ENCODE results near the gene RTP1. TPM values are rescaled to one million over a fixed set of nuclear protein-coding genes. Genes with fewer than 3 reads are reported as not detected.
"Not testable (repeated sequence)": the region's sequence is repeated elsewhere in the genome, so short reads cannot be mapped to it uniquely, and the experiment has no call there.

Gene RTP1
- total RNA-seq, 2 donors from 2014 or later = not detected

DNA sequence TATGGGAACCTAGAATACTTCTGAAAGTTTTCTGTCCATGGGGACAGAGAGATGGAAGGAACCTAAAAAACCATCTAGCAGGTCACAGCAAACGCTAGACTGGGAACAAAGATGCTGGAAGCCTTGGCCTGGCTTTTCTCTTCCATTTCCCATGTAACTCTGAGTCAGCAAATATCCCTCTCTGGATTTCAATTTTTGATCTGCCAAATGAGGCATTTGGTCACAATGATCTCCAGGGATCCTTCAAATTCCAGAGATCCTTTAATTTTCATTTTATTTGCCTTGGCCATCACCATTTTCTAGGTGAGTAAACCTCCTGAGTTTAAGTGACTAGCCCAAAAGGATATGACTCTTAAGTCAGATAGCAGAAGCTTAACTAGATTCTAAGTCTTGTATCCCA is 39.7 kb downstream of the RTP1 start:
- H3K4me3 ChIP-seq = no peak overlapping the region
- no peak for DNase-seq
- intact Hi-C loops (cut with DNase I) = no loop called here
- H3K27ac ChIP-seq = no peak overlapping the region
- no peaks in the 10 kb centered on the region for H3K9me3 ChIP-seq
- no peaks in the 10 kb centered on the region for H3K27me3 ChIP-seq
- TF ChIP-seq POLR2A (IDR thresholded peaks at IDR 0.05) = no peak
- TF ChIP-seq, protein P1, sequence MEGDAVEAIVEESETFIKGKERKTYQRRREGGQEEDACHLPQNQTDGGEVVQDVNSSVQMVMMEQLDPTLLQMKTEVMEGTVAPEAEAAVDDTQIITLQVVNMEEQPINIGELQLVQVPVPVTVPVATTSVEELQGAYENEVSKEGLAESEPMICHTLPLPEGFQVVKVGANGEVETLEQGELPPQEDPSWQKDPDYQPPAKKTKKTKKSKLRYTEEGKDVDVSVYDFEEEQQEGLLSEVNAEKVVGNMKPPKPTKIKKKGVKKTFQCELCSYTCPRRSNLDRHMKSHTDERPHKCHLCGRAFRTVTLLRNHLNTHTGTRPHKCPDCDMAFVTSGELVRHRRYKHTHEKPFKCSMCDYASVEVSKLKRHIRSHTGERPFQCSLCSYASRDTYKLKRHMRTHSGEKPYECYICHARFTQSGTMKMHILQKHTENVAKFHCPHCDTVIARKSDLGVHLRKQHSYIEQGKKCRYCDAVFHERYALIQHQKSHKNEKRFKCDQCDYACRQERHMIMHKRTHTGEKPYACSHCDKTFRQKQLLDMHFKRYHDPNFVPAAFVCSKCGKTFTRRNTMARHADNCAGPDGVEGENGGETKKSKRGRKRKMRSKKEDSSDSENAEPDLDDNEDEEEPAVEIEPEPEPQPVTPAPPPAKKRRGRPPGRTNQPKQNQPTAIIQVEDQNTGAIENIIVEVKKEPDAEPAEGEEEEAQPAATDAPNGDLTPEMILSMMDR (IDR thresholded peaks at IDR 0.05) = no peak
- no peaks in the 10 kb centered on the region for H3K36me3 ChIP-seq (replicated peaks in 1 of 2; ENCODE audit: insufficient read depth in 1 of 2, low read depth in 2 of 2)
- WGBS, 2 donors = 80 to 88% methylated on average over 1 of the region's 1 CpG
- H3K4me1 ChIP-seq = no peaks in the 10 kb centered on the region
- ATAC-seq = no peak

DNA sequence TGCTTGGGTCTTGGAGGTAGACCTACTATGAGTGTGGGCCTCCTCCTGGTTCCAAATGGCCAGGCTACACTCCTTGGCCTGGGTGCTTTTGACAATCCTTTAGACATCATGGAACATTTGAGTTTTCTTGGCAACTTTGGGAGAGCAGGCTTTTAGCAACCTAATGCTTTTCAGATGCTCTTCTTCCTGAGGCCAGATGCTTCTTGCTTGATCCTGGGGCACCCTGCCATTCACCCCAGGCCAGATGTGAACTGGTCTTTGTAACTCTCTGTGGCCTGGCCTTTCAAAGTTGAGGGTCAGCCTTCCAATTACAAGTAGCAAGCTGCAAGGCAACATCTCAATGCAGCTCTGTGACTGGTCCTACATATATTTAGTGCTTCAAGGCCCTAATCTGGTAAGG is 40.5 kb downstream of the RTP1 start:
- H3K27ac ChIP-seq = no peak overlapping the region
- no peaks in the 10 kb centered on the region for H3K36me3 ChIP-seq (replicated peaks in 1 of 2; ENCODE audit: insufficient read depth in 1 of 2, low read depth in 2 of 2)
- no peaks in the 10 kb centered on the region for H3K27me3 ChIP-seq
- ATAC-seq (no peak), DNase-seq (no peak)
- H3K4me1 ChIP-seq = no peaks in the 10 kb centered on the region
- intact Hi-C loops (cut with DNase I) = no loop called here
- TF ChIP-seq POLR2A (IDR thresholded peaks at IDR 0.05) = no peak
- TF ChIP-seq, protein P1 (IDR thresholded peaks at IDR 0.05) = no peak
- no peak overlapping the region for H3K4me3 ChIP-seq
- H3K9me3 ChIP-seq = no peaks in the 10 kb centered on the region

DNA sequence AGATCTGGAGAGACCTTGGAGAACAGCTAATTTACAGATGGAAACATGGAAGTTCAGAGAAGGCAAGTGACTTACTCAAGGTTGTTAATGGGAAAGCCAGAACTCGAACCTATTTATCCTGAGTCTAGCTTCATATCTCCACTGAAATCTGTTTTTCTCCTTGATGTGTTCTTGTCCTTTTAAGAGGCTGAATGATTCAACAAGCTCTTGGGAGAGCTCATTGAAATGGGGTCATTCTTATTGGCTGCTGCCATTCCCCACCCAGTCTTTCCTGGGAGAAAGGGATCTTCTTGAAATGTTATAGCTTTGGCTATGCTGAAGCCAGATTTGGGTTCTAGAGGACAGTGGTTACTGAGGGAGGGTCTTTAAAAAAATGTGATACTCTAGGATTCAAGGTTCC is 41.0 kb downstream of the RTP1 start:
- WGBS, 2 donors = 36 to 61% methylated on average over 1 of the region's 1 CpG
- H3K27ac ChIP-seq = no peak overlapping the region

DNA sequence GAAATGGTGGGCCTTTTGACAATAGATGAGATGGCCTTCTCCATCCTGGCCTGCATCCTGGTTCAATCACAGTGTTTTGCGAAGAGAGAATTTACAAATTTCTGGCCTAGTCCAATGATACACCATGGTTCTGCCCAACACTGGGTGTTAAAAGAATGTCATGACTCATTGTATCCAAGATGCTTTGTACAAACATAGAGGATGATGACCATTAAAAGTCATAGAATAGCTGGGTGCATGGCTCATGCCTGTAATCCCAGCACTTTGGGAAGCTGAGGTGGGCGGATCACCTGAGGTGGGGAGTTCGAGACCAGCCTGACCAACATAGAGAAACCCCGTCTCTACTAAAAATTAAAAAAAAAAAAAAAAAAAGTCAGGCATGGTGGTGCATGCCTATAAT is 41.5 kb downstream of the RTP1 start:
- H3K4me1 ChIP-seq; H3K27ac ChIP-seq; H3K4me3 ChIP-seq; ATAC-seq; DNase-seq; H3K9me3 ChIP-seq; H3K36me3 ChIP-seq (replicated peaks in 1 of 2; ENCODE audit: insufficient read depth in 1 of 2, low read depth in 2 of 2); H3K27me3 ChIP-seq; intact Hi-C loops (cut with DNase I): not testable (repeated sequence)
- 90 to 96% methylated on average over 4 of the region's 4 CpGs for WGBS, 2 donors

More for the DNA sequence above, 41.0 kb downstream of the RTP1 start:
- TF ChIP-seq, protein P1 (IDR thresholded peaks at IDR 0.05) = no peak
- no peak for TF ChIP-seq POLR2A (IDR thresholded peaks at IDR 0.05)
- Histone ChIP-seq H3K4me3 (no peak overlapping the region), H3K36me3 (replicated peaks in 1 of 2; ENCODE audit: insufficient read depth in 1 of 2, low read depth in 2 of 2) (no peaks in the 10 kb centered on the region), H3K9me3 (no peaks in the 10 kb centered on the region), H3K4me1 (no peaks in the 10 kb centered on the region), H3K27me3 (no peaks in the 10 kb centered on the region)
- DNase-seq (no peak), ATAC-seq (no peak)
- intact Hi-C loops (cut with DNase I) = no loop called here

DNA sequence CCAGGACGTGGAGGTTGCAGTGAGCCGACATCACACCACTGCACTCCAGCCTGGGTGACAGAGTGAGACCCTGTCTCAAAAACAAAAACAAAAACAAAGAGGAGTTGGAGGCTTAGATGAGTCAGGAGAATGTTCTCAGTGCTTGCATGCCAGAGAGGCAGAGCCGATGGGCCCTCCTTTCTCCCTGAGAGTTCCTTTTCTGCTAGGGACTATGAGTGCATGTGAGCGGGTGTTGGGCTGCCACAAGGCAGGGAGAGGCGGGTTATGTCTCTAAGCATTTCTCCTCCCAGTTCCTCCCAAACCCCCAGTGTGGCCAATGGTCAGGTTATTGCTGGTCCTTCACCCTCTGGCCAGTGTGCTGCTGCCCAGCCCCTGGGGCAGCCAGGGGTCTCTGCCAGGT is 45.1 kb downstream of the RTP1 start:
- TF ChIP-seq, protein P1 (IDR thresholded peaks at IDR 0.05) = no peak
- TF ChIP-seq POLR2A (IDR thresholded peaks at IDR 0.05) = no peak
- Histone ChIP-seq H3K9me3 (no peaks in the 10 kb centered on the region), H3K4me3 (no peak overlapping the region), H3K27me3 (no peaks in the 10 kb centered on the region), H3K36me3 (replicated peaks in 1 of 2; ENCODE audit: insufficient read depth in 1 of 2, low read depth in 2 of 2) (no peaks in the 10 kb centered on the region), H3K27ac (no peak overlapping the region), H3K4me1 (no peaks in the 10 kb centered on the region)
- 63 to 84% methylated on average over 5 of the region's 5 CpGs for WGBS, 2 donors
- intact Hi-C loops (cut with DNase I) = no loop called here
- ATAC-seq = no peak
- DNase-seq = no peak

Measured in body of pancreas (tissue), 4 donors.